Epithelial cell of esophagus (primary cell): Measurements from ENCODE around the gene CCDC137.
A peak's percentile ranks its signal among the peaks of the same experiment; 100 is the strongest.

Experiments
- DNase-seq: peaks from one replicate; pipeline ENCODE4 v3.0.0; 2010; ENCODE audit warnings: low read depth
- H3K4me3 ChIP-seq: 2 replicates; pipeline ENCODE4 v1.5.1; 2011; ENCODE audit warnings: mild to moderate bottlenecking, low read length, control low read depth
- CTCF ChIP-seq: IDR thresholded peaks from 2 replicates; pipeline ENCODE4 v1.5.1; 2011; ENCODE audit warnings: low read depth, mild to moderate bottlenecking, low read length, control low read depth, inconsistent platforms; ENCODE audit not compliant: insufficient read depth; ENCODE audit errors: missing control alignments

The CCDC137 gene

GRCh38 chr17:81706757-81707624 lies 40.5 kb downstream of the CCDC137 start:
- TF ChIP-seq CTCF: no peak
- no peak for DNase-seq
- no peak overlapping the region for H3K4me3 ChIP-seq

GRCh38 chr17:81707725-81708646 lies 41.4 kb downstream of the CCDC137 start:
- H3K4me3 ChIP-seq: no peak overlapping the region
- no peak for TF ChIP-seq CTCF
- DNase-seq: no peak

- H3K4me3 ChIP-seq: no peak overlapping the region
- no peak for TF ChIP-seq CTCF
- no peak for DNase-seq
Measured at GRCh38 chr17:81708739-81709185, 42.2 kb downstream of the CCDC137 start.

GRCh38 chr17:81710514-81711308 lies 44.2 kb downstream of the CCDC137 start:
- peak; percentile 15 for DNase-seq
- H3K4me3 ChIP-seq: peak overlapping the region; percentile 34
- TF ChIP-seq CTCF: no peak

- no peak for TF ChIP-seq CTCF
- H3K4me3 ChIP-seq: peak within 1 kb of the TSS; percentile 69
- peak; percentile 88 for DNase-seq
Measured at GRCh38 chr17:81711814-81712467, 45.4 kb downstream of the CCDC137 start, which contains the start of gene SLC25A10. Gene SLC25A10, plus strand, starts transcription at chr17:81712284. Its CDS starts 143 bp downstream, at chr17:81712427.

GRCh38 chr17:81712468-81713003 lies 46.0 kb downstream of the CCDC137 start:
- TF ChIP-seq CTCF: peak; percentile 25
- peak overlapping the region; percentile 69 for H3K4me3 ChIP-seq
- DNase-seq: peak; percentile 51
